MCF 10A (cell line): ENCODE measurements around the gene MOK. TPM values are rescaled to one million over a fixed set of nuclear protein-coding genes. Genes with fewer than 3 reads are reported as not detected.

Source experiments
- BruUV-seq: library from RNA; stranded (reverse); fragments of 400-500 nt; replicated peaks from 2 replicates; lab custom pipeline; 2021; lab: Mats Ljungman, UMichigan
- CTCF ChIA-PET: fragments of 300-600 bp; sonication (Branson Sonifier 250); formaldehyde crosslinking; extraction: SDS; loops from one replicate; lab custom pipeline; 2021; ENCODE audit warnings: antibody characterized with exemption, inconsistent platforms; lab: Yijun Ruan, JAX
- POLR2A ChIA-PET: fragments of 300-600, 350-650 bp; sonication (Branson Sonifier 250); formaldehyde crosslinking; extraction: SDS; loops from one replicate; lab custom pipeline; 2020; ENCODE audit warnings: antibody characterized with exemption, inconsistent platforms; lab: Yijun Ruan, JAX
- DNase-seq: peaks from one replicate; pipeline ENCODE4 v3.0.0-alpha.2; 2018; ENCODE audit not compliant: unreplicated experiment
- H3K27ac Mint-ChIP-seq: one replicate; pipeline ENCODE4 v1.8.0; 2022; ENCODE audit warnings: mild to moderate bottlenecking, low read depth, mixed read lengths; ENCODE audit not compliant: unreplicated experiment
- H3K27me3 Mint-ChIP-seq: one replicate; pipeline ENCODE4 v1.8.0; 2022; ENCODE audit warnings: mixed read lengths; ENCODE audit not compliant: insufficient read depth, unreplicated experiment
- H3K36me3 Mint-ChIP-seq: one replicate; pipeline ENCODE4 v1.8.0; 2022; ENCODE audit warnings: mild to moderate bottlenecking, moderate library complexity, mixed read lengths; ENCODE audit not compliant: insufficient read depth, unreplicated experiment
- H3K4me1 Mint-ChIP-seq: one replicate; pipeline ENCODE4 v1.8.0; 2022; ENCODE audit warnings: mixed read lengths; ENCODE audit not compliant: insufficient read depth, unreplicated experiment
- H3K4me3 Mint-ChIP-seq: one replicate; pipeline ENCODE4 v1.8.0; 2022; ENCODE audit warnings: mild to moderate bottlenecking, moderate library complexity, mixed read lengths; ENCODE audit not compliant: unreplicated experiment
- H3K9me3 Mint-ChIP-seq: one replicate; pipeline ENCODE4 v1.8.0; 2022; ENCODE audit warnings: mixed read lengths; ENCODE audit not compliant: unreplicated experiment
- CTCF ChIP-seq: fragments of 200-600 bp; IDR thresholded peaks from one replicate; pipeline ENCODE4 v1.8.0; 2022; ENCODE audit warnings: antibody characterized with exemption, mild to moderate bottlenecking; ENCODE audit not compliant: unreplicated experiment
- intact Hi-C: fragments of 100-400 bp; cut with micrococcal nuclease; formaldehyde crosslinking; loops from 2 replicates; pipeline ENCODE4 v1.14.1; 2022
- total RNA-seq: library from RNA; stranded (reverse); gene quantifications from 2 replicates; pipeline ENCODE4 v1.2.3, GENCODE V29; 2022

Gene MOK
- total RNA-seq, 1 experiment from 2014 or later = 98.9 TPM

DNA sequence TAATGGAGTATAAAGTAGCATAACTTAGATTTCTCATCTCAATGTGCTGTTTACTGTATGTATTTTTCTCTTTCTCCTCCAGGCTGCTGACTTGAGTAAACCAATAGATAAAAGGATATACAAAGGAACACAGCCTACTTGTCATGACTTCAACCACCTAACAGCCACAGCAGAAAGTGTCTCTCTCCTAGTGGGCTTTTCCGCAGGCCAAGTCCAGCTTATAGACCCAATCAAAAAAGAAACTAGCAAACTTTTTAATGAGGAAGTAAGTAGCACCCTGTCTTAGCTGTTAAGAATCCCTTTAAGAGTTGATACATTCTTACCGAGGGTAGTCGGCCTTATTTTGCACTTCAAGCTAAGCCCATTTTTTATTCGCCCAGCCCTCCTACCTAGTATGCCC, 110.1 kb downstream of the MOK start:
- no peaks in the 10 kb centered on the region for H3K9me3 Mint-ChIP-seq
- no peaks in the 10 kb centered on the region for H3K27me3 Mint-ChIP-seq
- CTCF ChIA-PET = interaction anchor here (0.6 kb wide), 1 partner anchor 16 kb away, joined by 3 read pairs; no protein-coding TSS in a partner anchor
- no peak overlapping the region for H3K27ac Mint-ChIP-seq
- intact Hi-C loops = no loop called here
- POLR2A ChIA-PET = interaction anchor here (0.9 kb wide), 1 partner anchor 107 kb away, joined by 3 read pairs; no protein-coding TSS in a partner anchor
- H3K4me3 Mint-ChIP-seq = no peak overlapping the region
- H3K36me3 Mint-ChIP-seq = peaks cover 45% of the 10 kb centered on the region
- no TSS peak for BruUV-seq
- no peak for TF ChIP-seq CTCF
- DNase-seq = no peak
- no peaks in the 10 kb centered on the region for H3K4me1 Mint-ChIP-seq

DNA sequence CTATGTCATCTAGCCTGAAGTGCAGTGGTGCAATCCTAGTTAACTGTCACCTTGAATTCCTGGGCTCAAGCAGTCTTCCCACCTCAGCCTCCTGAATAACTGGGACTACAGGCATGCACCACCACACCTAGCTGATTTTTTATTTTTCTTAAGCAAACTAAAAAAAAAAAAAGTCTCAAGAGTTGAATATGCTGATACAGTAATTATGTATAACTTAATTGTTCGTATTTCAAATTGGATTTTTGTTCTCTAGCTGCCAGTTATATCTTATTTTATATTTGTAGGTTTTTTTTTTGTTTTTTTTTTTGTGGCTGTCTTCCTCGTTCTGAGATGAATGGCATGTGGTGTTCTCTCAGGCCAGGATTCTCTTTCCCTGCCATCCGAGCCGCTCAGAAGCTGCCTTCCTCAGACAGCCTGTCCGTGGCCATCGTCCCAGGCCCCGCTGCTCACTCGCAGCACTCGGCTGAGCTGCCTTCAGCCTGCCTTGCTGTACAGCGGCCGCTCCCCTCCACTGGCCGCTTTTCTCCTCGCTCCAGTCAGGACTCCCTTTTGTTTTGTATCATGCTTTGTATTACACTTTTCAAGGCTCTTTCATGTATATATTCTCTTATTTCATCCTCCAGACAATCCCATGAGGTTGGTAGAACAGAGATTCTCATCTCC, 112.0 kb downstream of the MOK start:
- peaks cover under 1% of the 10 kb centered on the region for H3K4me1 Mint-ChIP-seq
- no peaks in the 10 kb centered on the region for H3K9me3 Mint-ChIP-seq
- peak overlapping the region; percentile 41 for H3K27ac Mint-ChIP-seq
- no peak for TF ChIP-seq CTCF
- no peak for DNase-seq
- ChIA-PET CTCF (no interaction called here), POLR2A (no interaction called here)
- no peaks in the 10 kb centered on the region for H3K27me3 Mint-ChIP-seq
- no TSS peak for BruUV-seq
- H3K36me3 Mint-ChIP-seq = peaks cover 28% of the 10 kb centered on the region
- intact Hi-C loops = no loop called here
- no peak overlapping the region for H3K4me3 Mint-ChIP-seq

DNA sequence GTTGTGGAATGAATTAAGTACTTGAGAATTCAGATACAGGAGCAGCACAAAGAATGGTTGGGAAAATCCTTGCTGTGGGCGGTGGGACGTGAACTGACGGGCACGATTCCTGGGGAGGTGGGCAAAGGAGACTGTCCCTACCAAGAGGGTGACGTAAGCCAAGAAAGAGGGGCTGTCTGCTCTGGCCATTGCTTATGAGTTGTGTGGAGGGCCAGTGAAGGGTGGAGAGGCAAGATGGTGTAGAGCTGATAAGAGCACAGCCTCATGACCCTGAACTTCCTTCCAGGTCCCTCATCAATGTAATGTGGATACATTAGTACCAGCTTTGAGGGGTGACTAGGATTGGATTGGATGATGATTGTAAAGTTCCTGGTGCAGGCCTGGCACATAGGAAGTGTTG, 115.1 kb downstream of the MOK start:
- peaks cover 3% of the 10 kb centered on the region for H3K36me3 Mint-ChIP-seq
- no peaks in the 10 kb centered on the region for H3K27me3 Mint-ChIP-seq

GRCh38 chr14:102188187-102188586, 116.8 kb downstream of the MOK start:
- peaks cover 18% of the 10 kb centered on the region for H3K4me1 Mint-ChIP-seq
- no peak overlapping the region for H3K4me3 Mint-ChIP-seq
- intact Hi-C loops = no loop called here
- POLR2A ChIA-PET = interaction anchor here (0.6 to 1.9 kb wide), 8 partner anchors 9 to 262 kb away, joined by 3 to 16 read pairs (median 4); partner anchors contain the start of gene WDR20
- H3K27ac Mint-ChIP-seq = peak overlapping the region; percentile 69
- TF ChIP-seq CTCF = no peak
- H3K9me3 Mint-ChIP-seq = no peaks in the 10 kb centered on the region
- BruUV-seq = no TSS peak
- CTCF ChIA-PET = interaction anchor here (0.6 to 0.8 kb wide), 2 partner anchors 34 to 129 kb away, joined by 3 read pairs; no protein-coding TSS in a partner anchor
- DNase-seq = no peak
- no peaks in the 10 kb centered on the region for H3K36me3 Mint-ChIP-seq
- H3K27me3 Mint-ChIP-seq = no peaks in the 10 kb centered on the region

More for the DNA sequence above, 115.1 kb downstream of the MOK start:
- no peak for DNase-seq
- no peaks in the 10 kb centered on the region for H3K9me3 Mint-ChIP-seq
- intact Hi-C loops = no loop called here
- H3K4me1 Mint-ChIP-seq = peaks cover 14% of the 10 kb centered on the region
- no TSS peak for BruUV-seq
- no peak for TF ChIP-seq CTCF
- CTCF ChIA-PET = no interaction called here
- no peak overlapping the region for H3K4me3 Mint-ChIP-seq
- no peak overlapping the region for H3K27ac Mint-ChIP-seq
- POLR2A ChIA-PET = interaction anchor here (0.8 kb wide), 1 partner anchor 29 kb away, joined by 3 read pairs; no protein-coding TSS in a partner anchor
